Central memory CD8-positive, alpha-beta T cell (primary cell): Measurements from ENCODE around the gene CTNNBL1.
"Not testable (repeated sequence)": the region's sequence is repeated elsewhere in the genome, so short reads cannot be mapped to it uniquely, and the experiment has no call there.

Experiments
- ATAC-seq: fragments of 150-1000 bp; cut with Tn5 transposase; replicated peaks from 2 replicates; pipeline ENCODE4 v1.10.0; 2022; ENCODE audit warnings: mild to moderate bottlenecking, moderate FRiP score, moderate number of reproducible peaks; ENCODE audit not compliant: poor library complexity, severe bottlenecking; ENCODE audit errors: extremely low read depth
- DNase-seq, 2 donors: peaks; one replicate each; pipeline ENCODE4 v3.0.0; 2021; ENCODE audit warnings: low spot score in 2 of 2
- H3K27ac Mint-ChIP-seq: one replicate; pipeline ENCODE4 v1.8.0; 2022; ENCODE audit warnings: low read depth, mild to moderate bottlenecking, moderate library complexity, mixed read lengths
- H3K27me3 Mint-ChIP-seq: one replicate; pipeline ENCODE4 v1.8.0; 2022; ENCODE audit warnings: mixed read lengths
- H3K36me3 Mint-ChIP-seq: one replicate; pipeline ENCODE4 v1.8.0; 2022; ENCODE audit warnings: mild to moderate bottlenecking, moderate library complexity, mixed read lengths; ENCODE audit not compliant: insufficient read depth
- H3K4me1 Mint-ChIP-seq: one replicate; pipeline ENCODE4 v1.8.0; 2022; ENCODE audit warnings: mixed read lengths
- H3K4me3 Mint-ChIP-seq: one replicate; pipeline ENCODE4 v1.8.0; 2022; ENCODE audit warnings: mild to moderate bottlenecking, moderate library complexity, mixed read lengths
- H3K9me3 Mint-ChIP-seq: one replicate; pipeline ENCODE4 v1.8.0; 2022; ENCODE audit warnings: mixed read lengths

Gene CTNNBL1

DNA sequence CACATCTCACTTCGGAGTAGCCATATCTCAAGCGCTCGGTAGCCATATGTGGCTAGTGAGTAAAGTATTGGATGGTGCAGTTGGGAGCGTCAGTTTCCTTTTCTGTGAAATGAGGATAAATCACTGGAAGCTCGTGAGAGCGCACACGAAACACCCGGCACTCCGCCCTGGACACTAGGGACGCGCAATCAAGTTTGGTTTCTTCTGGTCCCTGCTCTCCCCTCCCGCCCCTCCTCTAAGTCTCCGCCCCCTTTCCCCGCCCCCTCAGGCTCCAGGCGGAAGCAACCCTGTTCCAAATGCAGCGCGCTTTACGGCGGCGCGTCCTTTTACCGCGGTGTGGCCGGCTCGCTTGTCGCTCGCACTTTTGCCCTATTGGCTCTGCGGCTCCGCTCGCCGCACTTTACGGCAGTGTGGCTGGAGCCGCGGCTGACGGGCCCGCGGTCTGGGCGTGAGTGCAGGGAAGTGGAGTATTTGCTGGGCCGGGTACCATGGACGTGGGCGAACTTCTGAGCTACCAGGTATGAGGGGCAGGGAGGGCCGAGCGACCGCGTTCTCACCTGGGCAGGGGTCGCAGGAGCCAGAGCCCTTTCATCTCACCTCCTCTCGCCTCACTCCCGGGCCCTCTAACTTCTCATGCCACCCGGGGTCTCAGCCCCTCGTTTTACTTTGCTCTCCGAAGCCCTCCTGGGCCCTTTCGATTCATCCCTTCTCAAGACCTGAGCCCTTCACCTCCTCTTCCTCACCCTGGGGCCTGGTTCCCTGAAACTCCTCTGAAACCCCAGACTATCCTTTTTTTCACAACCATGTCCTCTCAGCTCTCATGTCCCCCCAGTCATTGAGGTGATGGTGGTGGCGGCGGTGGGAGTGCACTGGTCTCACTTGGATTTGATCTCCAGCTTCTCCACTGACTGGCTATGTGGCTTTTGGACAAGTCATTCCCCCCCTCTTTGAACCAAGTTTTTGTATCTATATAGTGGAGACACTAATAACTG lies at the start of gene CTNNBL1:
CTNNBL1 (plus strand) TSS at position 396 of the 992 bp plus-strand sequence; CDS start at position 489, 93 bp downstream.
- ATAC-seq (peak; percentile 94), DNase-seq (peak; percentile 81 to 90)
- Mint-ChIP-seq H3K27me3 (peaks cover 26% of the 10 kb centered on the region), H3K27ac (peak within 1 kb of the TSS; percentile 98), H3K9me3 (no peaks in the 10 kb centered on the region), H3K36me3 (peaks cover 7% of the 10 kb centered on the region), H3K4me1 (peaks cover 43% of the 10 kb centered on the region), H3K4me3 (peak within 1 kb of the TSS; percentile 98)

DNA sequence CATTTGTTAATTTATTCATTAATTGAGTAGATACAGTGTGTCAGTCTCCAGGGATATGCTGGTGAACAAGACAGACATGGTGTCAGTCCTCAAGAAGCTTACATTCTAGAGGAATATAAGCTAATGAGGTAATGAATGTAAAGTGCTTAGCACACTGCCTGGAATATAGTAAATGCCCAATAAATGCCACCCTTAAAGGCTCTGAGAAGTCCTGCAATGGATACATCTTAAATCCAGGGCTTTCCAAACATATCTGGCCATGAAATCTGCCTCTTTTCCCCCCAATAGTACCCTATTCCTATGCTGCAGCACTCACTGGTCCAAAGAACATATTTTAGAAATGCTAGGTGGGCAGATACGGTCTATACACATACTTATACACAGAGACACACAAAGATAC lies 49.2 kb upstream of the CTNNBL1 start:
- Mint-ChIP-seq H3K4me3 (no peak overlapping the region), H3K4me1 (no peaks in the 10 kb centered on the region), H3K27me3 (peaks cover 53% of the 10 kb centered on the region), H3K36me3 (no peaks in the 10 kb centered on the region), H3K27ac (no peak overlapping the region), H3K9me3 (no peaks in the 10 kb centered on the region)
- no peak for DNase-seq
- no peak for ATAC-seq

GRCh38 chr20:37647946-37648345 lies 45.9 kb upstream of the CTNNBL1 start:
- ATAC-seq: no peak
- Mint-ChIP-seq H3K27me3 (peaks cover 51% of the 10 kb centered on the region), H3K27ac (no peak overlapping the region), H3K4me1 (no peaks in the 10 kb centered on the region), H3K9me3 (no peaks in the 10 kb centered on the region), H3K4me3 (no peak overlapping the region), H3K36me3 (no peaks in the 10 kb centered on the region)
- DNase-seq: no peak

DNA sequence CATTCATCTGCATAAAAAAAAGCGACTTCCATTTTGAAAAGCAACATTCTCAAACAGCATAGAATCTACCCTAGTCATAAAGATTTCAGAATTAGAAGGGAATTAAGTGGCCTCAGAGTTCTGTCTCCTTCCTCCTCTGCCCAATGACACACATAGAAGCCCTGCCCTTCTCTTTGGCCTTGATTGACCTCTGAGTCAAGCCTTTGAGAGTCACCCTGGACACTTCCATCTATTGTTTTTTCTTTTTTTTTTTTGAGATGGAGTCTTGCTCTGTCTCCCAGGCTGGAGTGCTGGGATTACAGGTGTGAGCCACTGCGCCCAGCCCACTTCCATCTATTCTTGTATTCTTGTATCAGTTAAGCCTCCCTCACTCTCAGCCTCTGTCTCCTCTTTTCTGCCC lies 44.8 kb upstream of the CTNNBL1 start:
- H3K4me3 Mint-ChIP-seq: no peak overlapping the region
- no peaks in the 10 kb centered on the region for H3K9me3 Mint-ChIP-seq
- no peaks in the 10 kb centered on the region for H3K4me1 Mint-ChIP-seq
- peaks cover 42% of the 10 kb centered on the region for H3K27me3 Mint-ChIP-seq
- H3K36me3 Mint-ChIP-seq: no peaks in the 10 kb centered on the region
- DNase-seq: no peak
- no peak for ATAC-seq
- no peak overlapping the region for H3K27ac Mint-ChIP-seq

DNA sequence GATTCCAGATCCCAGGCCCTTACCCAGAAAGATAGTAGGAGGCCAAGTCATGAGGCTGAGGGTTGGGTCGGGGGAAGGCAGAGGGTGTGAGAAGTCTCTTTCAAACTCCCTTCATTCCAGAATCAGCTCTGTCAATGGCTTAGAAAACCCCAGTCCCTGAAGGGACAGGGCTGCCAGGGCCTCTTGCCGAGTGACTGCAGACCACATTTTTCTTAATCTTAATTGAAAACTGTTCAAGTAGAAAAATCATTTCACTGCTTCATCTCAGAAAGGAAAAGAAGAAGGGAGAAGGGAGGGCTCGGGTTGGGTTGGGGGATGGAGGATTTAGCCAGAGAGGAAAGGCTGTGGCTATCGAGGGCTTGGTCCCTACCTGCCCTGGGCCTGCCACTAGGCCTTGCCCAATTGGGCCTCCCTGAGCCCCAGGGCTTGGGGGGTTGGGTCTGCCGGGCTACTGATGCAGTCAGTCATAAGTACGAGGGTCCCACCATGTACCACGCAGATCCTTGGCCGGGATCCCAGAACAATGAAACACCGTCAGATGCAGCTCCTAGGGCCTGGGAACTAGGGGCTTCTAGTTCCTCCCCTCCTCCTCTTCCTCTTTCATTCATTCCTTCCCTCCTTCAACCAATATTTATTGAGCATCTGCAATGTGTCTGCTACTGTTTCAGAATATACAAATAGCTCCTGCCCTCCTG lies 44.0 kb upstream of the CTNNBL1 start:
- ATAC-seq (no peak), DNase-seq (no peak)
- Mint-ChIP-seq H3K9me3 (no peaks in the 10 kb centered on the region), H3K27me3 (peaks cover 41% of the 10 kb centered on the region), H3K27ac (no peak overlapping the region), H3K4me3 (no peak overlapping the region), H3K4me1 (no peaks in the 10 kb centered on the region), H3K36me3 (no peaks in the 10 kb centered on the region)

DNA sequence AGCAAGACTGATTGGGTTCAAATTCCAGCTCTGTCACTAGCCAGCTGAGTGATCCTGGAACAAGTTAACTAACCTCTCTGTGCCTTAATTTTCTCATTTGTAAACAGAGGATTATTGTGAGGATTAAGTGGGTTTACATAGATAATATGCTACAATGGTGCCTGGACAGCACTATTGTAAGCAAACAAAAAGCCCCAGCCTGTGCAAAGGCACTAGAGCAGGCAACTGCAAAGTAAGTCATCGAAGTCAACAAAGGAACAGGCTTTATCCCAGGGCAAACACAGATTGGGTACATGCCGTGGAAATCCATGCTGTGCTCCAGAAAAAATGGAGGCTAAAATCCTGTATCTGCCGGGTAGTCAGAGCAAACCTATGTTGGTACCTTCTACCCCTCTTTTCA lies 43.2 kb upstream of the CTNNBL1 start:
- ATAC-seq (no peak), DNase-seq (no peak)
- H3K4me3 Mint-ChIP-seq: no peak overlapping the region
- no peak overlapping the region for H3K27ac Mint-ChIP-seq
- no peaks in the 10 kb centered on the region for H3K9me3 Mint-ChIP-seq
- H3K36me3 Mint-ChIP-seq: no peaks in the 10 kb centered on the region
- H3K4me1 Mint-ChIP-seq: no peaks in the 10 kb centered on the region
- peaks cover 34% of the 10 kb centered on the region for H3K27me3 Mint-ChIP-seq

DNA sequence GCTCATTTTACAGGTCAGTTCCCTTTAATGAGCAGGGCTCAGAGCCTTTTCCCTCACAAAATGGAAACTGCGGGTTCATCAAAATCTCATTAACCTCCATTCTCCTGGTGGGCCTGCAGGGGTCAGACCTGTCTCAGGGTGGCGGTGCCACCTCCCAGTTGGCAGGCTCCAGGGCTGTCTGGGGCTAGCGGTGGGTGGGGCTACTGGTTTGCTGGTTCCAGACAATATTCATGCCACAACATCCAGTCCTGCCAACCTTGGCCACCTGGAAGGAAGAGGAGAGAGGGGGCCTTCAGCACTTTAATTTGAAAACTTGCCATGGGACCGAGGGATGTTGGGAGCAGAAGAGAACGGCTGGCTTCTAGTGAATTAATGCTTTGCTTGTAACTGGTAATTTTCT lies 41.9 kb upstream of the CTNNBL1 start:
- peaks cover 34% of the 10 kb centered on the region for H3K27me3 Mint-ChIP-seq
- H3K36me3 Mint-ChIP-seq: no peaks in the 10 kb centered on the region
- no peak overlapping the region for H3K4me3 Mint-ChIP-seq
- no peaks in the 10 kb centered on the region for H3K9me3 Mint-ChIP-seq
- H3K27ac Mint-ChIP-seq: peak overlapping the region; percentile 29
- ATAC-seq (no peak), DNase-seq (no peak)
- no peaks in the 10 kb centered on the region for H3K4me1 Mint-ChIP-seq

GRCh38 chr20:37656945-37657344 lies 36.9 kb upstream of the CTNNBL1 start:
- Mint-ChIP-seq H3K9me3 (no peaks in the 10 kb centered on the region), H3K27me3 (peaks cover 15% of the 10 kb centered on the region), H3K36me3 (no peaks in the 10 kb centered on the region), H3K27ac (no peak overlapping the region), H3K4me3 (no peak overlapping the region), H3K4me1 (no peaks in the 10 kb centered on the region)
- ATAC-seq (no peak), DNase-seq (no peak)

DNA sequence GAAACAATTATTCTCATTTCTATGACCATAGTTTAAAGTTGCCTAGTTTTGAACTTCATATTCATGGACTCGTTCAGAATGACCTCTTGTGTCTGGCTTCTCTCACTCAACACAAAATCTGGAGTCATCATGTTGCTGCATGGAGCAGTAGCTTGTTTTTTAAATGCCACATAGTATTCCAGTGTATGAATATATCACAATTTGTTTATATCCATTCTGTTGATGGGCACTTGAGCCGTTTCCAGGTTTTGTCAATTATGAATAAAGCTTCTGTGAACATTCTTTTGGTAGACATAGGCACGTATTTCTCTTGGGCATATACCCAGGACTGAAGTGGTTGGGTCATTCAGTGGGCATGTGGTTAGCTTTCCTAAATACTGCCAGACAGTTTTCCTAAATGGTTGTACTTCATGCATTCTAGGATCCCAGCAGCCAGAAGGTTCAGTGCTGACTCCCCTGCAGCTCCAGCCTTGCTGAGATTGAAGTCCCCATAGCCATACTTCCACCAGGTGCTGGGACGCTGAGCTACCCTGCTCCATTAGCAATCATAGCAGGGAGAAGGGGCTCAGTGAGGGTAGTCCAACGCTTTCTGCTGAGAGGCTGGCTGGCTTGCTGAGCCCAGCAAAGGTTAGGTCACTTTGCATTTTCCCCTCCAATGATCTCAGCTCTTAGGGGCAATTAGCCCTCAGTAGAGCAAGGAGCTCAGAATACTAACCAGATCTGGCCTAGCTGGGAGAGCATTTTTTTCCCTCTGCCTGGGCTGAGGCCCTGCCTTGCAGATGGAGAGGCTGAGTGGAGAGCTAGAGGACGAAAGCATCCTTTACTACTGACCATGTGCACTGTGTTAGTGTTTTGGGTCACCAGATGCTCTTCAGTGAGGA lies 35.7 kb upstream of the CTNNBL1 start:
- H3K27me3 Mint-ChIP-seq: peaks cover 25% of the 10 kb centered on the region
- no peaks in the 10 kb centered on the region for H3K9me3 Mint-ChIP-seq
- H3K4me1 Mint-ChIP-seq: no peaks in the 10 kb centered on the region
- DNase-seq (no peak), ATAC-seq (no peak)
- H3K27ac Mint-ChIP-seq: no peak overlapping the region
- H3K4me3 Mint-ChIP-seq: no peak overlapping the region
- no peaks in the 10 kb centered on the region for H3K36me3 Mint-ChIP-seq

GRCh38 chr20:37661519-37661918 lies 32.3 kb upstream of the CTNNBL1 start:
- ATAC-seq: no peak
- no peak for DNase-seq
- Mint-ChIP-seq H3K27ac (no peak overlapping the region), H3K4me3 (no peak overlapping the region), H3K4me1 (no peaks in the 10 kb centered on the region), H3K27me3 (peaks cover 35% of the 10 kb centered on the region), H3K9me3 (peaks cover 6% of the 10 kb centered on the region), H3K36me3 (no peaks in the 10 kb centered on the region)

DNA sequence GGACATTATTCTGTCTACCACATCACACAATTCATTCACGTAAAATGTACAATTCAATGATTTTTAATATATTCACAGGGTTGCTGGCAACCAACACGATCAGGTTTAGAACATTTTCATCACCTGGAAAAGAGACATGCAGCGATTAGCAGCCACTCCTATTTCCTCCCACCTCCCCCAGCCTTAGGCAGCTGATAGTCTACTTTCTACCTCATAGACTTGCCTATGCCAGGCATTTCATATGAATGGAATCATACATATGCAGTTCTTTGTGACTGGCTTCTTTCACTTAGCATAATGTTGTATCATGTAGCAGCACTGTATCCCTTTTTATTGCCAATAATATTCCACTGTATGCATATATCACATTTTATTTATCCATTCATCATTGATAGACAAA lies 31.5 kb upstream of the CTNNBL1 start:
- Mint-ChIP-seq H3K36me3 (no peaks in the 10 kb centered on the region), H3K4me1 (no peaks in the 10 kb centered on the region), H3K27ac (no peak overlapping the region), H3K27me3 (peaks cover 35% of the 10 kb centered on the region), H3K9me3 (peaks cover 6% of the 10 kb centered on the region), H3K4me3 (no peak overlapping the region)
- DNase-seq: no peak
- ATAC-seq: no peak

GRCh38 chr20:37664595-37664994 lies 29.2 kb upstream of the CTNNBL1 start:
- peaks cover 36% of the 10 kb centered on the region for H3K27me3 Mint-ChIP-seq
- not testable (repeated sequence) for H3K4me3 Mint-ChIP-seq, ATAC-seq, H3K27ac Mint-ChIP-seq, H3K36me3 Mint-ChIP-seq, DNase-seq, H3K9me3 Mint-ChIP-seq, H3K4me1 Mint-ChIP-seq
